Kidney tubule cell (primary cell): ENCODE data around the gene RRP8.

Experiments used
- DNase-seq: peaks from one replicate; pipeline ENCODE4 v3.0.0-alpha.2; 2018; ENCODE audit warnings: low spot score

RRP8 gene

GRCh38 chr11:6599881-6600390 is 3.5 kb downstream of the RRP8 start:
- no peak for DNase-seq

GRCh38 chr11:6599449-6599848 is 4.0 kb downstream of the RRP8 start:
- no peak for DNase-seq

- DNase-seq: no peak
These were observed 4.9 kb downstream of the RRP8 start for GRCh38 chr11:6598555-6598954.

GRCh38 chr11:6596239-6596877 is 7.1 kb downstream of the RRP8 start:
- DNase-seq: no peak

GRCh38 chr11:6594142-6594768 is 9.2 kb downstream of the RRP8 start:
- no peak for DNase-seq

- no peak for DNase-seq
These were observed 15.4 kb downstream of the RRP8 start for GRCh38 chr11:6588018-6588417.

GRCh38 chr11:6587360-6587953 is 16.0 kb downstream of the RRP8 start:
- no peak for DNase-seq

GRCh38 chr11:6586434-6587359 is 16.7 kb downstream of the RRP8 start:
- DNase-seq: no peak

- no peak for DNase-seq
These were observed 18.9 kb downstream of the RRP8 start for GRCh38 chr11:6584528-6584927.

GRCh38 chr11:6583584-6583983 is 19.8 kb downstream of the RRP8 start:
- DNase-seq: no peak

GRCh38 chr11:6579681-6580080 is 23.7 kb downstream of the RRP8 start:
- no peak for DNase-seq

- DNase-seq: no peak
These were observed 25.3 kb downstream of the RRP8 start for GRCh38 chr11:6578134-6578533.

- DNase-seq: no peak
These were observed 26.7 kb downstream of the RRP8 start for GRCh38 chr11:6576471-6577373.

GRCh38 chr11:6574816-6575715 is 28.4 kb downstream of the RRP8 start:
- DNase-seq: no peak

- peak; percentile 52 for DNase-seq
These were observed 31.2 kb downstream of the RRP8 start for GRCh38 chr11:6572215-6572614.

- DNase-seq: no peak
These were observed 31.9 kb downstream of the RRP8 start for GRCh38 chr11:6571434-6572008.

GRCh38 chr11:6570691-6571427 is 32.6 kb downstream of the RRP8 start:
- no peak for DNase-seq

- no peak for DNase-seq
These were observed 33.7 kb downstream of the RRP8 start for GRCh38 chr11:6569706-6570105.
